ENCODE data around the gene TFEC.

GRCh38 chr7:116071629-116072028 lies 41.1 kb upstream of the TFEC start:
- no peak for TF ChIP-seq CTCF (IDR thresholded peaks at IDR 0.05; ENCODE audit: extremely low read depth in 1 of 2, insufficient read depth in 1 of 2, low read depth in 1 of 2, low read length in 2 of 2)
- TF ChIP-seq POLR2AphosphoS5 (IDR thresholded peaks at IDR 0.05; ENCODE audit: insufficient read depth, low read depth, low read length): no peak
- no peak for TF ChIP-seq POLR2A (IDR thresholded peaks at IDR 0.05; ENCODE audit: low read depth, low read length)
- TF ChIP-seq EZH2 (IDR thresholded peaks at IDR 0.05; ENCODE audit: borderline replicate concordance, low read depth, low read length, severe bottlenecking): no peak
- TF ChIP-seq MAX (IDR thresholded peaks at IDR 0.05; ENCODE audit: insufficient read depth, insufficient read length): no peak
- no peak for TF ChIP-seq GATA2 (IDR thresholded peaks at IDR 0.05; ENCODE audit: insufficient read depth, insufficient read length, low read depth, low read length)
- TF ChIP-seq MYC (IDR thresholded peaks at IDR 0.05; ENCODE audit: low read depth, low read length): no peak
- TF ChIP-seq FOS (IDR thresholded peaks at IDR 0.05; ENCODE audit: borderline replicate concordance, insufficient read depth, low read length): no peak
- TF ChIP-seq JUN (IDR thresholded peaks at IDR 0.05; ENCODE audit: borderline replicate concordance, insufficient read depth, insufficient read length, low read depth): no peak
